ENCODE data around the gene PLEKHG4. TPM values are rescaled to one million over a fixed set of nuclear protein-coding genes. Genes with fewer than 3 reads are reported as not detected.

Gene PLEKHG4
- polyA plus RNA-seq, 1 donor from 2014 or later: 0.28 TPM

- no peaks in the 10 kb centered on the region for H4K20me1 ChIP-seq (ENCODE audit: insufficient read depth)
- H3K4me3 ChIP-seq (ENCODE audit: low read length): no peak overlapping the region
- H3K36me3 ChIP-seq (ENCODE audit: insufficient read depth, low read length): no peaks in the 10 kb centered on the region
- H3K4me2 ChIP-seq (ENCODE audit: low read length): no peak overlapping the region
- no peaks in the 10 kb centered on the region for H3K79me2 ChIP-seq (replicated peaks; ENCODE audit: insufficient read depth, low read length)
- H3F3A ChIP-seq (ENCODE audit: insufficient read depth, low read length, poor library complexity, severe bottlenecking): no peaks in the 10 kb centered on the region
- TF ChIP-seq, protein P1, sequence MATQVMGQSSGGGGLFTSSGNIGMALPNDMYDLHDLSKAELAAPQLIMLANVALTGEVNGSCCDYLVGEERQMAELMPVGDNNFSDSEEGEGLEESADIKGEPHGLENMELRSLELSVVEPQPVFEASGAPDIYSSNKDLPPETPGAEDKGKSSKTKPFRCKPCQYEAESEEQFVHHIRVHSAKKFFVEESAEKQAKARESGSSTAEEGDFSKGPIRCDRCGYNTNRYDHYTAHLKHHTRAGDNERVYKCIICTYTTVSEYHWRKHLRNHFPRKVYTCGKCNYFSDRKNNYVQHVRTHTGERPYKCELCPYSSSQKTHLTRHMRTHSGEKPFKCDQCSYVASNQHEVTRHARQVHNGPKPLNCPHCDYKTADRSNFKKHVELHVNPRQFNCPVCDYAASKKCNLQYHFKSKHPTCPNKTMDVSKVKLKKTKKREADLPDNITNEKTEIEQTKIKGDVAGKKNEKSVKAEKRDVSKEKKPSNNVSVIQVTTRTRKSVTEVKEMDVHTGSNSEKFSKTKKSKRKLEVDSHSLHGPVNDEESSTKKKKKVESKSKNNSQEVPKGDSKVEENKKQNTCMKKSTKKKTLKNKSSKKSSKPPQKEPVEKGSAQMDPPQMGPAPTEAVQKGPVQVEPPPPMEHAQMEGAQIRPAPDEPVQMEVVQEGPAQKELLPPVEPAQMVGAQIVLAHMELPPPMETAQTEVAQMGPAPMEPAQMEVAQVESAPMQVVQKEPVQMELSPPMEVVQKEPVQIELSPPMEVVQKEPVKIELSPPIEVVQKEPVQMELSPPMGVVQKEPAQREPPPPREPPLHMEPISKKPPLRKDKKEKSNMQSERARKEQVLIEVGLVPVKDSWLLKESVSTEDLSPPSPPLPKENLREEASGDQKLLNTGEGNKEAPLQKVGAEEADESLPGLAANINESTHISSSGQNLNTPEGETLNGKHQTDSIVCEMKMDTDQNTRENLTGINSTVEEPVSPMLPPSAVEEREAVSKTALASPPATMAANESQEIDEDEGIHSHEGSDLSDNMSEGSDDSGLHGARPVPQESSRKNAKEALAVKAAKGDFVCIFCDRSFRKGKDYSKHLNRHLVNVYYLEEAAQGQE (IDR thresholded peaks at IDR 0.05; ENCODE audit: borderline replicate concordance): no peak
- TF ChIP-seq TAF1 (IDR thresholded peaks at IDR 0.05; ENCODE audit: low read depth): no peak
- no peak for TF ChIP-seq EZH2 (IDR thresholded peaks at IDR 0.05; ENCODE audit: borderline replicate concordance, insufficient read depth, low read length, poor library complexity, severe bottlenecking)
- TF ChIP-seq CTCF (IDR thresholded peaks at IDR 0.05; ENCODE audit: poor library complexity, severe bottlenecking): no peak
- TF ChIP-seq RAD21 (conservative IDR thresholded peaks at IDR 0.05): no peak
- TF ChIP-seq POLR2AphosphoS5 (IDR thresholded peaks at IDR 0.05): no peak
- TF ChIP-seq MXI1 (conservative IDR thresholded peaks at IDR 0.05; ENCODE audit: poor library complexity, severe bottlenecking): no peak
- TF ChIP-seq EP300 (conservative IDR thresholded peaks at IDR 0.05; ENCODE audit: poor library complexity, severe bottlenecking): no peak
- no peak for TF ChIP-seq SMC3 (conservative IDR thresholded peaks at IDR 0.05; ENCODE audit: poor library complexity)
- no peaks in the 10 kb centered on the region for H3K9me2 ChIP-seq (ENCODE audit: insufficient read depth, low read length)
- no peak overlapping the region for H3K27ac ChIP-seq (ENCODE audit: low read length)
- H3K9ac ChIP-seq (ENCODE audit: low read length): no peak overlapping the region
- H3K9me3 ChIP-seq (ENCODE audit: low read length): no peaks in the 10 kb centered on the region
- H2AFZ ChIP-seq (ENCODE audit: low read depth, low read length): no peak overlapping the region
- H3K27me3 ChIP-seq (ENCODE audit: insufficient read depth, low read depth, low read length): no peaks in the 10 kb centered on the region
These were observed 33.4 kb downstream of the PLEKHG4 start for GRCh38 chr16:67312719-67313118.

DNA sequence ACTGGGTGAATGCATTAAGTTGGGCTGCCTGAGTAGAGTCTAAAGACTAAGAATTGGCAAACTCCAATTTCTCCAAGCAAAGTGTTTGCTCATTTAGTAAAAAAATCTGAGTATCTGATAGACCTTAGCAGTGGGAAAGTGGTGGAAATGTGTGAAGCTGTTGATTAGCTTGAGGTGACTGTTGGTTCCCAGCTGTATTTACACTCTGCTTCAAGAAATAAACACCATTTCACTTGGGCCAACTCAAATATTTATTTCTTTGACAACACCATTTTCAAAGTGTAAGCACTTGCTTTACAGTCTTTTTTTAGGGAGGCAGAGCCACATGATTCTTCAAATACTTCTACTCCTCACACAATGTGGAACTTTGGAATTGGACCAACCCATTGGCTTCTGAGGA is 38.5 kb downstream of the PLEKHG4 start:
- H4K20me1 ChIP-seq (ENCODE audit: insufficient read depth): no peaks in the 10 kb centered on the region
- H3K4me3 ChIP-seq (ENCODE audit: low read length): no peak overlapping the region
- TF ChIP-seq POLR2AphosphoS5 (IDR thresholded peaks at IDR 0.05): no peak
- no peak overlapping the region for H3K27ac ChIP-seq (ENCODE audit: low read length)
- peaks cover 2% of the 10 kb centered on the region for H3K27me3 ChIP-seq (ENCODE audit: insufficient read depth, low read depth, low read length)
- H3K79me2 ChIP-seq (replicated peaks; ENCODE audit: insufficient read depth, low read length): no peaks in the 10 kb centered on the region
- H3K9me2 ChIP-seq (ENCODE audit: insufficient read depth, low read length): no peaks in the 10 kb centered on the region
- H3K36me3 ChIP-seq (ENCODE audit: insufficient read depth, low read length): no peaks in the 10 kb centered on the region
- no peaks in the 10 kb centered on the region for H3K9me3 ChIP-seq (ENCODE audit: low read length)
- no peak overlapping the region for H3K4me2 ChIP-seq (ENCODE audit: low read length)
- no peak overlapping the region for H3K9ac ChIP-seq (ENCODE audit: low read length)
- H2AFZ ChIP-seq (ENCODE audit: low read depth, low read length): no peak overlapping the region
- H3F3A ChIP-seq (ENCODE audit: insufficient read depth, low read length, poor library complexity, severe bottlenecking): no peaks in the 10 kb centered on the region

- TF ChIP-seq, protein P1 (IDR thresholded peaks at IDR 0.05; ENCODE audit: borderline replicate concordance): no peak
- no peak for TF ChIP-seq CTCF (IDR thresholded peaks at IDR 0.05; ENCODE audit: poor library complexity, severe bottlenecking)
- no peak for TF ChIP-seq MXI1 (conservative IDR thresholded peaks at IDR 0.05; ENCODE audit: poor library complexity, severe bottlenecking)
- TF ChIP-seq SMC3 (conservative IDR thresholded peaks at IDR 0.05; ENCODE audit: poor library complexity): no peak
- no peak for TF ChIP-seq EZH2 (IDR thresholded peaks at IDR 0.05; ENCODE audit: borderline replicate concordance, insufficient read depth, low read length, poor library complexity, severe bottlenecking)
- no peak for TF ChIP-seq RAD21 (conservative IDR thresholded peaks at IDR 0.05)
- no peak for TF ChIP-seq TAF1 (IDR thresholded peaks at IDR 0.05; ENCODE audit: low read depth)
- no peak for TF ChIP-seq POLR2AphosphoS5 (IDR thresholded peaks at IDR 0.05)
- TF ChIP-seq EP300 (conservative IDR thresholded peaks at IDR 0.05; ENCODE audit: poor library complexity, severe bottlenecking): no peak
- peak overlapping the region; percentile 84 for H2AFZ ChIP-seq (ENCODE audit: low read depth, low read length)
- no peaks in the 10 kb centered on the region for H3K79me2 ChIP-seq (replicated peaks; ENCODE audit: insufficient read depth, low read length)
- no peaks in the 10 kb centered on the region for H4K20me1 ChIP-seq (ENCODE audit: insufficient read depth)
- no peak overlapping the region for H3K27ac ChIP-seq (ENCODE audit: low read length)
- no peaks in the 10 kb centered on the region for H3K9me2 ChIP-seq (ENCODE audit: insufficient read depth, low read length)
- H3F3A ChIP-seq (ENCODE audit: insufficient read depth, low read length, poor library complexity, severe bottlenecking): no peaks in the 10 kb centered on the region
- H3K4me2 ChIP-seq (ENCODE audit: low read length): no peak overlapping the region
- peak overlapping the region; percentile 61 for H3K9ac ChIP-seq (ENCODE audit: low read length)
- H3K9me3 ChIP-seq (ENCODE audit: low read length): no peaks in the 10 kb centered on the region
- peak overlapping the region; percentile 71 for H3K4me3 ChIP-seq (ENCODE audit: low read length)
- peaks cover 7% of the 10 kb centered on the region for H3K27me3 ChIP-seq (ENCODE audit: insufficient read depth, low read depth, low read length)
- no peaks in the 10 kb centered on the region for H3K36me3 ChIP-seq (ENCODE audit: insufficient read depth, low read length)
These were observed 46.8 kb downstream of the PLEKHG4 start for GRCh38 chr16:67326115-67326471.
